GM12878 (cell line): ENCODE data around the gene ASCC2. TPM values are rescaled to one million over a fixed set of nuclear protein-coding genes. Genes with fewer than 3 reads are reported as not detected.

Experiments used
- ATAC-seq: fragments of 200-7000 bp; cut with Tn5 transposase; 3 replicates; pipeline ENCODE4 v1.9.1; 2020; ENCODE audit warnings: mild to moderate bottlenecking, moderate library complexity
- BruUV-seq: library from RNA; stranded (reverse); fragments of 400-500 nt; replicated peaks from 2 replicates; lab custom pipeline; 2021; lab: Mats Ljungman, UMichigan
- CTCF ChIA-PET: fragments of 300-600 bp; sonication (Branson Sonifier 250); formaldehyde crosslinking; extraction: SDS; loops from one replicate; lab custom pipeline; 2021; ENCODE audit warnings: inconsistent platforms; lab: Yijun Ruan, JAX
- POLR2A ChIA-PET: fragments of 350-600 bp; formaldehyde crosslinking; extraction: SDS; loops from one replicate; lab custom pipeline; 2021; ENCODE audit warnings: inconsistent platforms; lab: Charles Lee
- RAD21 ChIA-PET: fragments of 300-600 bp; sonication (Branson Sonifier 250); formaldehyde crosslinking; loops from one replicate; lab custom pipeline; 2023; ENCODE audit warnings: antibody characterized with exemption; ENCODE audit not compliant: unreplicated experiment; lab: Charles Lee
- SMC1A ChIA-PET: fragments of 300-600 bp; sonication (Branson Sonifier 250); formaldehyde crosslinking; loops from one replicate; lab custom pipeline; 2023; ENCODE audit not compliant: unreplicated experiment, uncharacterized antibody; lab: Charles Lee
- DNase-seq: peaks from one replicate; pipeline ENCODE4 v3.0.0-alpha.2; 2011; ENCODE audit warnings: low read depth, low spot score
- FAIRE-seq: peaks from 3 replicates; lab custom pipeline; 2011; peaks lifted over from hg19 to GRCh38; lab: Jason Lieb, UNC
- H2AFZ ChIP-seq: 2 replicates; pipeline ENCODE4 v1.6.0; 2011; ENCODE audit warnings: low read depth, low read length, control low read depth; ENCODE audit not compliant: control insufficient read depth
- H3K27ac ChIP-seq: 2 replicates; pipeline ENCODE4 v1.5.1; 2011; ENCODE audit warnings: control low read depth; ENCODE audit not compliant: control insufficient read depth, insufficient read depth
- H3K27me3 ChIP-seq, 2 experiments: replicated peaks in 1 of 2; 2 replicates each; pipeline versions ENCODE4 v1.6.0 to v1.6.1; 2011; ENCODE audit warnings: low read length in 1 of 2; ENCODE audit not compliant: control insufficient read depth in 2 of 2, insufficient read depth in 2 of 2
- H3K36me3 ChIP-seq, 2 experiments: 2 replicates each; pipeline ENCODE4 v1.5.1; 2011; ENCODE audit warnings: low read length in 1 of 2; ENCODE audit not compliant: control insufficient read depth in 2 of 2, insufficient read depth in 2 of 2
- H3K4me1 ChIP-seq: 2 replicates; pipeline ENCODE4 v1.6.1; 2011; ENCODE audit warnings: mild to moderate bottlenecking, low read length, moderate library complexity, mixed read lengths; ENCODE audit not compliant: control insufficient read depth, insufficient read depth
- H3K4me2 ChIP-seq: 2 replicates; pipeline ENCODE4 v1.6.0; 2011; ENCODE audit warnings: control low read depth; ENCODE audit not compliant: control insufficient read depth, insufficient read depth
- H3K4me3 ChIP-seq: fragments of 200-600 bp; sonication (generic); 2 replicates; pipeline ENCODE4 v1.5.1; 2016
- H3K79me2 ChIP-seq: 2 replicates; pipeline ENCODE4 v1.6.0; 2011; ENCODE audit warnings: low read length; ENCODE audit not compliant: control insufficient read depth, insufficient read depth
- H3K9ac ChIP-seq: 2 replicates; pipeline ENCODE4 v1.8.0; 2011; ENCODE audit warnings: low read length, control low read depth, mixed read lengths; ENCODE audit not compliant: control insufficient read depth, insufficient read depth
- H3K9me3 ChIP-seq: replicated peaks from 3 replicates; pipeline ENCODE4 v1.5.1; 2011; ENCODE audit warnings: mild to moderate bottlenecking, low read length; ENCODE audit not compliant: control insufficient read depth, insufficient read depth
- H4K20me1 ChIP-seq: 2 replicates; pipeline ENCODE4 v1.6.0; 2011; ENCODE audit not compliant: control insufficient read depth, insufficient read depth
- KDM1A ChIP-seq: fragments of 200-600 bp; sonication (generic); IDR thresholded peaks from 2 replicates; pipeline ENCODE4 v1.6.1; 2016; ENCODE audit warnings: borderline replicate concordance
- KLF5 ChIP-seq: fragments of 450-650 bp; IDR thresholded peaks from 2 replicates; pipeline ENCODE4 v1.6.1; 2014; ENCODE audit warnings: mild to moderate bottlenecking; ENCODE audit not compliant: partially characterized antibody
- MYC ChIP-seq: IDR thresholded peaks from 2 replicates; pipeline ENCODE4 v1.6.1; 2011; ENCODE audit warnings: mild to moderate bottlenecking, low read length, moderate library complexity, inconsistent platforms; ENCODE audit not compliant: insufficient read depth, insufficient replicate concordance, insufficient read length, severe bottlenecking
- NFXL1 ChIP-seq: fragments of 450-650 bp; IDR thresholded peaks from 2 replicates; pipeline ENCODE4 v1.6.1; 2017; ENCODE audit warnings: antibody characterized with exemption, mild to moderate bottlenecking, borderline replicate concordance
- NR2C2 ChIP-seq: IDR thresholded peaks from 2 replicates; pipeline ENCODE4 v1.6.1; 2011; ENCODE audit warnings: borderline replicate concordance, low read depth; ENCODE audit not compliant: control insufficient read depth, insufficient read length
- PML ChIP-seq: IDR thresholded peaks from 2 replicates; pipeline ENCODE4 v1.6.1; 2012; ENCODE audit warnings: low read length, inconsistent platforms
- RUNX3 ChIP-seq: IDR thresholded peaks from 2 replicates; pipeline ENCODE4 v1.6.1; 2012; ENCODE audit warnings: low read length, inconsistent platforms
- SP1 ChIP-seq: IDR thresholded peaks from one replicate; pipeline ENCODE4 v1.6.1; 2011; ENCODE audit warnings: low read depth, low read length
- TCF3 ChIP-seq: IDR thresholded peaks from 2 replicates; pipeline ENCODE4 v1.6.1; 2012; ENCODE audit warnings: low read depth, mild to moderate bottlenecking, low read length, borderline replicate concordance; ENCODE audit not compliant: insufficient read depth
- ZZZ3 ChIP-seq: IDR thresholded peaks from 2 replicates; pipeline ENCODE4 v1.6.1; 2011; ENCODE audit warnings: low read depth; ENCODE audit not compliant: control insufficient read depth, insufficient read length
- WGBS: methylation state at CpG from one replicate; pipeline ENCODE4 v1.1.6; 2016; ENCODE audit warnings: low lambda C conversion rate; ENCODE audit not compliant: insufficient replicate concordance, insufficient coverage; ENCODE audit errors: missing lambda C conversion rate; 5-methylcytosine and 5-hydroxymethylcytosine counted together
- in situ Hi-C: fragments of 300-500 bp; cut with MboI; formaldehyde crosslinking; loops from 9 replicates; pipeline ENCODE4 v1.14.3; 2018; ENCODE audit warnings: mixed read lengths
- intact Hi-C: fragments of 100-400 bp; cut with micrococcal nuclease; formaldehyde crosslinking; loops from one replicate; pipeline ENCODE4 v1.14.2; 2022; ENCODE audit not compliant: unreplicated experiment
- polyA plus RNA-seq, 11 experiments: library from polyadenylated mRNA; depleted of rRNA in 4 of 11; unstranded in 6 of 11; stranded (reverse) in 5 of 11; fragments of >200 nt; fragmentation: Nextera tagmentation in 4 of 11; fragmentation: Illumina TruSeq in 1 of 11; extraction: Ambion mirVana in 4 of 11; extraction: Trizol in 1 of 11; gene quantifications; 1 replicate in 1 of 11; 2 replicates in 10 of 11; pipeline versions ENCODE4 v1.2.1 to v1.2.3, GENCODE V29; 2011 to 2016; ENCODE audit warnings: inconsistent platforms in 2 of 11, missing spikeins in 2 of 11, low read depth in 1 of 11
- total RNA-seq, 4 experiments: library from RNA; depleted of rRNA in 3 of 4; stranded (reverse); fragments of >200 nt in 3 of 4; fragmentation: Illumina TruSeq in 1 of 4; extraction: Trizol in 1 of 4; gene quantifications; 2 replicates each; pipeline versions ENCODE4 v1.2.1 to v1.2.3, GENCODE V29; 2013 to 2021

Gene ASCC2
- total and polyA plus RNA-seq, 10 of the 15 experiments (the other 5 are each of a cell fraction or from before 2014, with no cell fraction given) = 5.3 to 91.4 (median 56.5) TPM

DNA sequence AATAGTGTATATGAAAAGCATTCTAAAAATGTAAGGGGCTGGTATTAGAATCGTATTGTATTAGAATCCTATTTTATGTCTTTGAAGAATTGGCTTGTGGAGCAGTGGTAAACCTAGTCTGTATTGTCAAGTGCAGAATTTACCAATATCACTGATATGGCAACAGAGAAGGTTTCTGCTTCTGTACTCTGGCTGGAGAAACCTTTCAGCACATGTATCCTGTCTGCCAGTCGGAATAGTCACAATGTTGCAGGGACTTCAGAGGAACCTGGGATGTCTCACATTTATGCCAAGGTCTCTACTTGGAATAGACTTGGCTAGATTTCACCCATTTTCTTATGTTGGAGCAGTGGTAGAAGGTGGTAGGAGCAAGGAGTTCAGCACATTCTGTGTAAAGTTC lies 49.3 kb upstream of the ASCC2 start:
- SMC1A ChIA-PET = interaction anchor here (0.6 to 1.5 kb wide), 4 partner anchors 60 to 121 kb away, joined by 3 to 4 read pairs (median 4); no protein-coding TSS in a partner anchor
- DNase-seq (no peak), ATAC-seq (no peak), FAIRE-seq (no peak)
- POLR2A ChIA-PET = no interaction called here
- H3K9ac ChIP-seq = no peak overlapping the region
- in situ Hi-C loops (no loop called here), intact Hi-C loops (loop anchor here (10.0 kb wide), 1 partner anchor 97 kb away; no protein-coding TSS in a partner anchor)
- peaks cover 35% of the 10 kb centered on the region for H3K79me2 ChIP-seq
- no peaks in the 10 kb centered on the region for H3K4me1 ChIP-seq
- H3K4me3 ChIP-seq = no peak overlapping the region
- H2AFZ ChIP-seq = no peak overlapping the region
- RAD21 ChIA-PET = interaction anchor here (1.0 kb wide), 1 partner anchor 251 kb away, joined by 4 read pairs; no protein-coding TSS in a partner anchor
- no peak for TF ChIP-seq KDM1A
- no peak for TF ChIP-seq RUNX3
- no peak for TF ChIP-seq SP1
- TF ChIP-seq ZZZ3 = no peak
- TF ChIP-seq NR2C2 = no peak
- no peak for TF ChIP-seq KLF5
- H4K20me1 ChIP-seq = no peaks in the 10 kb centered on the region
- BruUV-seq = no TSS peak
- H3K27ac ChIP-seq = no peak overlapping the region
- H3K36me3 ChIP-seq = no peaks in the 10 kb centered on the region
- H3K9me3 ChIP-seq = no peaks in the 10 kb centered on the region
- 67% methylated on average over 2 of the region's 2 CpGs for WGBS
- CTCF ChIA-PET = interaction anchor here (1.2 to 1.5 kb wide), 2 partner anchors 43 to 118 kb away, joined by 3 read pairs; no protein-coding TSS in a partner anchor
- peak overlapping the region; percentile 54 for H3K4me2 ChIP-seq
- H3K27me3 ChIP-seq = no peaks in the 10 kb centered on the region

DNA sequence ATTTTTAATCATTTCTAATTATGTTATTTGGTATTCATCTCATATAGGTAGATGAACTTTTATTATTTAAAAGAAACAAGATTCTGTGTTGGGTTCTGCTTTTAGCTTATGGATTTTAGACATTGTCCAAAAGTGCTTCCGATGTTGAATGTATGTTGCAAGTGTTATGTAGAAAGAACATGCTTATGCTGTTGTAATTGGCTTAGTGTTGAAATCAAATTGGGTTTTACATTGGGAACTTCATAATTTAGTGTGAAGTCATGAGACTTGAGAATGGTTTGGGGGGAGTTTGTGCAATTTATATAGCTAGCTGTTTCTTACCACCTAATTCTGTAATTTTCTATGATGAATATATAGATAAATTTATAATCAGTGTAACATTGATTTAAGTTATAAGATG lies 48.5 kb upstream of the ASCC2 start:
- CTCF ChIA-PET = interaction anchor here (1.2 to 1.5 kb wide), 2 partner anchors 42 to 119 kb away, joined by 3 read pairs; no protein-coding TSS in a partner anchor
- 0 out of 2 replicates have a peak overlapping the region, but pooled peaks have one; percentile 8 for H3K4me3 ChIP-seq
- SMC1A ChIA-PET = interaction anchor here (0.9 to 1.5 kb wide), 3 partner anchors 61 to 118 kb away, joined by 3 to 4 read pairs (median 3); no protein-coding TSS in a partner anchor
- 93% methylated on average over 1 of the region's 1 CpG for WGBS
- H2AFZ ChIP-seq = no peak overlapping the region
- H3K4me1 ChIP-seq = no peaks in the 10 kb centered on the region
- POLR2A ChIA-PET = interaction anchor here (0.6 to 0.9 kb wide), 2 partner anchors 18 to 69 kb away, joined by 3 read pairs; no protein-coding TSS in a partner anchor
- RAD21 ChIA-PET = interaction anchor here (1.0 kb wide), 1 partner anchor 250 kb away, joined by 4 read pairs; no protein-coding TSS in a partner anchor
- no peak overlapping the region for H3K27ac ChIP-seq
- intact Hi-C loops = loop anchor here (10.0 kb wide), 1 partner anchor 98 kb away; no protein-coding TSS in a partner anchor
- H4K20me1 ChIP-seq = no peaks in the 10 kb centered on the region
- in situ Hi-C loops = no loop called here
- DNase-seq = no peak
- BruUV-seq = no TSS peak
- no peaks in the 10 kb centered on the region for H3K27me3 ChIP-seq
- no peak overlapping the region for H3K4me2 ChIP-seq
- H3K36me3 ChIP-seq = no peaks in the 10 kb centered on the region
- TF ChIP-seq TCF3 (no peak), NFXL1 (no peak), MYC (no peak), PML (no peak)
- TF ChIP-seq, all 136 proteins: peak for 0
- H3K79me2 ChIP-seq = peaks cover 35% of the 10 kb centered on the region
- H3K9me3 ChIP-seq = no peaks in the 10 kb centered on the region
- FAIRE-seq (no peak), ATAC-seq (no peak)
- no peak overlapping the region for H3K9ac ChIP-seq
